ENCODE measurements around the gene MAST4. TPM values are rescaled to one million over a fixed set of nuclear protein-coding genes. Genes with fewer than 3 reads are reported as not detected.

MAST4 gene
- total and polyA plus RNA-seq, 2 of the 4 experiments (the other 2 are of a cell fraction) = 4.8 to 6.8 TPM

GRCh38 chr5:66863243-66864170 lies 267.3 kb downstream of the MAST4 start:
- H4K91ac ChIP-seq (ENCODE audit: insufficient read depth, low read depth, low read length) = no peak overlapping the region
- dilution Hi-C loops (cut with HindIII; ENCODE audit: low sequenced_read_pairs, unreplicated experiment) = no loop called here
- H2BK5ac ChIP-seq (ENCODE audit: low read depth, low read length, poor library complexity, severe bottlenecking) = no peak overlapping the region
- H4K20me1 ChIP-seq (ENCODE audit: insufficient read depth, low read length) = no peaks in the 10 kb centered on the region
- peaks cover 12% of the 10 kb centered on the region for H3K27me3 ChIP-seq (ENCODE audit: control insufficient read depth, insufficient read depth, low read length)
- in situ Hi-C loops (cut with MboI; ENCODE audit: low sequenced_read_pairs) = no loop called here
- no peak overlapping the region for H3K23ac ChIP-seq (ENCODE audit: low read depth, low read length)
- no peak overlapping the region for H3K14ac ChIP-seq (replicated peaks; ENCODE audit: low read depth, low read length)
- H3K9me3 ChIP-seq (ENCODE audit: control insufficient read depth, insufficient read depth, low read length) = no peaks in the 10 kb centered on the region
- WGBS, 2 experiments (ENCODE audit: extremely low coverage in 2 of 2, insufficient read length in 1 of 2) = 100% methylated on average over 2 of the region's 6 CpGs; no CpG with 5 or more reads in 1 of the 2 experiments
- no peak overlapping the region for H2AK5ac ChIP-seq (ENCODE audit: low read depth, low read length)
- H2BK120ac ChIP-seq (ENCODE audit: low read depth, low read length) = no peak overlapping the region
- no peaks in the 10 kb centered on the region for H3K79me1 ChIP-seq (ENCODE audit: low read depth in 1 of 2, low read length in 2 of 2)
- ATAC-seq (ENCODE audit: low read depth) (no peak), DNase-seq (no peak)
- no peak overlapping the region for H2BK20ac ChIP-seq (ENCODE audit: low read depth, low read length)
- H2BK15ac ChIP-seq (ENCODE audit: low read depth, low read length) = no peak overlapping the region
- no peak overlapping the region for H3K4me2 ChIP-seq (ENCODE audit: low read depth, low read length)
- no peak overlapping the region for H3K18ac ChIP-seq (ENCODE audit: low read depth, low read length)
- H2AK9ac ChIP-seq (replicated peaks; ENCODE audit: low read depth, low read length, poor library complexity) = no peak overlapping the region
- H2AFZ ChIP-seq (replicated peaks; ENCODE audit: low read length, poor library complexity) = no peak overlapping the region
- no peaks in the 10 kb centered on the region for H3K9me1 ChIP-seq (ENCODE audit: insufficient read depth, low read length)
- POLR2A ChIA-PET (ENCODE audit: unreplicated experiment) = no interaction called here
- H3K27ac ChIP-seq (ENCODE audit: insufficient read depth, low read length) = no peak overlapping the region
- no TSS peak for BruUV-seq (replicated peaks)
- no peak for TF ChIP-seq NFE2L2 (IDR thresholded peaks at IDR 0.05; ENCODE audit: low read depth, low read length)
- intact Hi-C loops (cut with micrococcal nuclease) = loop anchor here (2.0 to 5.0 kb wide), 3 partner anchors 49 to 556 kb away; no protein-coding TSS in a partner anchor
- no peak overlapping the region for H4K8ac ChIP-seq (ENCODE audit: low read depth in 2 of 2, low read length in 2 of 2)
- H3K9ac ChIP-seq (ENCODE audit: low read depth, low read length) = no peak overlapping the region
- no peak overlapping the region for H3K56ac ChIP-seq (ENCODE audit: extremely low read depth, insufficient read depth, low read length)
- H3K4me1 ChIP-seq (ENCODE audit: control insufficient read depth, insufficient read depth, low read length) = no peaks in the 10 kb centered on the region
- no peak overlapping the region for H3K4ac ChIP-seq (ENCODE audit: low read depth, low read length)
- CTCF ChIA-PET = interaction anchor here (1.2 kb wide), 1 partner anchor 49 kb away, joined by 3 read pairs; no protein-coding TSS in a partner anchor
- H4K5ac ChIP-seq (ENCODE audit: low read depth, low read length) = no peak overlapping the region
- no peak overlapping the region for H3K4me3 ChIP-seq (ENCODE audit: insufficient read depth, low read depth, low read length)
- H3K36me3 ChIP-seq (ENCODE audit: control insufficient read depth, insufficient read depth, low read length) = no peaks in the 10 kb centered on the region

All from IMR-90 (cell line).